ENCODE results near the gene HTRA3.

DNA sequence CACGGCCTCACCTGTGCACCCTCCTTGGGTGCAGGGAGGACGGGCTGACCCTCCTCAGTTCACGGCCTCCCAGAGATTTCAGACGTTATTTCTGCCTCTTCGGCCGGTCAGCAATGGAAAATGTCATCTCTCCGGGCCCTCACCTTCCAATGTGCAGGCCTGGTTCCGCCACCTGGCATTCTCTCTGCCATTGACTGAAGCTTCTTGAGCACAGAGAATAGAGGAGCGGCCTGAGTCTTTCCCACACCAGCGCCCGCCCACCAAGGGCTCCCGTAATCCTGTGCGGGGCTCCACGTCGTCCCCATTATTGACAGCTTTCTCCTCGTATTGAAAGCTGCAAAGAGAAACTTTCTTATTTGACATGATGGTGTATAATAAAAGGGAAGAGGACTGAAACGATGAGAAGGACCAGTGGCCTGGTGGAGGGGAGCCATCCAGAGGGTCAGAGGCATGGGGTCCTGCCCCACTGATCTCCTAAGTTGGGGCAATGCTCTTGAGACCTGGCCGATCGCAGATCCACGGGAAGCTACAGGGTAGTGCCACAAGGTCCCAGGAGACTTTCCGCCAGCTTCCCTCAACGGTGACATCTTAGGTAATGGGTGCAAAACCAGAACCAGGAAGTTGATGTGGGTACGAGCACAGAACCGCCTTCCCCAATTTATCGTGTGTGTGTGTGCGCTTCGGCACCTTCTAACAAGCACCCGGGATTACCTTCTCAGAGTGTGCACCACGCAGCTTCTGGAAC is 20.6 kb downstream of the HTRA3 start:
- TF ChIP-seq, protein P1, sequence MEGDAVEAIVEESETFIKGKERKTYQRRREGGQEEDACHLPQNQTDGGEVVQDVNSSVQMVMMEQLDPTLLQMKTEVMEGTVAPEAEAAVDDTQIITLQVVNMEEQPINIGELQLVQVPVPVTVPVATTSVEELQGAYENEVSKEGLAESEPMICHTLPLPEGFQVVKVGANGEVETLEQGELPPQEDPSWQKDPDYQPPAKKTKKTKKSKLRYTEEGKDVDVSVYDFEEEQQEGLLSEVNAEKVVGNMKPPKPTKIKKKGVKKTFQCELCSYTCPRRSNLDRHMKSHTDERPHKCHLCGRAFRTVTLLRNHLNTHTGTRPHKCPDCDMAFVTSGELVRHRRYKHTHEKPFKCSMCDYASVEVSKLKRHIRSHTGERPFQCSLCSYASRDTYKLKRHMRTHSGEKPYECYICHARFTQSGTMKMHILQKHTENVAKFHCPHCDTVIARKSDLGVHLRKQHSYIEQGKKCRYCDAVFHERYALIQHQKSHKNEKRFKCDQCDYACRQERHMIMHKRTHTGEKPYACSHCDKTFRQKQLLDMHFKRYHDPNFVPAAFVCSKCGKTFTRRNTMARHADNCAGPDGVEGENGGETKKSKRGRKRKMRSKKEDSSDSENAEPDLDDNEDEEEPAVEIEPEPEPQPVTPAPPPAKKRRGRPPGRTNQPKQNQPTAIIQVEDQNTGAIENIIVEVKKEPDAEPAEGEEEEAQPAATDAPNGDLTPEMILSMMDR (IDR thresholded peaks at IDR 0.05; ENCODE audit: insufficient read depth, low read depth, low read length) = no peak
- no peak for TF ChIP-seq EZH2 (IDR thresholded peaks at IDR 0.05; ENCODE audit: insufficient read depth, low read length)

Measured in astrocyte (in vitro differentiated cells and primary cell).